ENCODE measurements around the gene NBDY.

DNA sequence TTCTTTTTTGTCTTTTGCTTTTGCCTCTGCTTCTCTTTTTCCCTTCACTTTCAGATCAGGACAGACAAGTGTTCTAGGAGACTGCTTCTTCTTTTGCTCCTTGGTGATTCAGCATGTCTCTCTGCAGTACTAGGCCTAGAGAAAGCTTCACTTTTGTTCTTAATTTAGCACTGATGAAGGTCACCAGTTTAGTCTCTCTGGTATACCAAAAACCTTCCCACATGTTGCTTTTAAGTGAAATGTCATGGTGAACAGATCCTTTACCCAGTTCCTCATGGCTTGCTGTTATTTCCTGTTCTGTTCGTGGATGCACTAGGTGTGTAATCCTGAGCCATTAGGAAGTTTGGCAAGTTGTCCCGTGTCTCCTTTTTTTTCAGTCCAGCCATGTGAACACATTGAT, 53.3 kb downstream of the NBDY start:
- TF ChIP-seq, protein P1, sequence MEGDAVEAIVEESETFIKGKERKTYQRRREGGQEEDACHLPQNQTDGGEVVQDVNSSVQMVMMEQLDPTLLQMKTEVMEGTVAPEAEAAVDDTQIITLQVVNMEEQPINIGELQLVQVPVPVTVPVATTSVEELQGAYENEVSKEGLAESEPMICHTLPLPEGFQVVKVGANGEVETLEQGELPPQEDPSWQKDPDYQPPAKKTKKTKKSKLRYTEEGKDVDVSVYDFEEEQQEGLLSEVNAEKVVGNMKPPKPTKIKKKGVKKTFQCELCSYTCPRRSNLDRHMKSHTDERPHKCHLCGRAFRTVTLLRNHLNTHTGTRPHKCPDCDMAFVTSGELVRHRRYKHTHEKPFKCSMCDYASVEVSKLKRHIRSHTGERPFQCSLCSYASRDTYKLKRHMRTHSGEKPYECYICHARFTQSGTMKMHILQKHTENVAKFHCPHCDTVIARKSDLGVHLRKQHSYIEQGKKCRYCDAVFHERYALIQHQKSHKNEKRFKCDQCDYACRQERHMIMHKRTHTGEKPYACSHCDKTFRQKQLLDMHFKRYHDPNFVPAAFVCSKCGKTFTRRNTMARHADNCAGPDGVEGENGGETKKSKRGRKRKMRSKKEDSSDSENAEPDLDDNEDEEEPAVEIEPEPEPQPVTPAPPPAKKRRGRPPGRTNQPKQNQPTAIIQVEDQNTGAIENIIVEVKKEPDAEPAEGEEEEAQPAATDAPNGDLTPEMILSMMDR (IDR thresholded peaks at IDR 0.05): no peak
- no peak for TF ChIP-seq POLR2A (IDR thresholded peaks at IDR 0.05)
